Renal pelvis (tissue), 4 donors: Measurements from ENCODE around the gene BIRC5. TPM values are rescaled to one million over a fixed set of nuclear protein-coding genes. Genes with fewer than 3 reads are reported as not detected.
A peak's percentile ranks its signal among the peaks of the same experiment; 100 is the strongest.

Experiments used
- DNase-seq: peaks from one replicate; pipeline ENCODE4 v3.0.0-alpha.2; 2013
- polyA plus RNA-seq, 3 donors: library from polyadenylated mRNA; unstranded; fragments of 120-200 nt; gene quantifications; one replicate each; pipeline ENCODE4 v1.2.1, GENCODE V29; 2013; ENCODE audit not compliant: insufficient read length in 3 of 3

Gene BIRC5
- polyA plus RNA-seq, 3 donors = 26.5 to 32.4 (median 32.2) TPM

DNA sequence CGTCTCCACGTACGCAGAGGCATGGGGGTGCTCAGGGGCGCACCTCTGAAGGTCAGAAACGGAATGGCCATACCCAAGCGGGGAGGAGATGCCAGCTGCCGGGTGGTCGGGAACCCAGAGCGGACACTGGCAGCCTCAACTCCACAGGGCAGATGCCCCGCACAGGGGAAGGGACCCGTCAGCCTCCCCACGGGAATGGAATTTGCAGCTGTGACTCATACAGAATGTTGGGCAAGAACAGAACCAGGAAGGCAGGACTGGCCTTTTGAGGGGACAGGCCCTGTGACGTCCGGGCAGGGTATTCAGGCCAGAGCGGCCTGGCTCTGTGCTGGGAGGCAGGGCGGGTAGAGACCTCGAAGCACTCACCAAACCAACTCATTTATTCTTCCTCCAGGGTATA is 34.7 kb upstream of the BIRC5 start:
- no peak for DNase-seq

DNA sequence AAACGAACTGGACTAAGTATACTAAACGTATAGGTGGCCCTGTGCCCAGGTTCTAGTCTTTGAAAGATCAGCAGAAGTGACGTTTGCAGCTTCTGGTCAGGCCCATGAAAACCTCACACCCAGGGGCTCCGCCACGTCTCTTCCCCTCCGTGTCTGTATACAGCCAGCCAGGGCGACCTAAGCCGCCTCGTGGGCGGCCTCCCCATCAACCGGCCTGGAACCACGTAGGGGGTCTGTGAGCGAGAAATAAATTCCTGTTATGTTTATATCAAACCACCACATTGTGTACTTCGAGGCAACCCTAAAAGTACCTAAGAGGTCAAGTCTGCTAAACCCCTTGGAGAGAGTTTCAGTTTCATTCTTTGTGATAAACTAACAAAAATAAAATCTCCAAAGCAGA is 34.0 kb upstream of the BIRC5 start:
- DNase-seq = no peak

DNA sequence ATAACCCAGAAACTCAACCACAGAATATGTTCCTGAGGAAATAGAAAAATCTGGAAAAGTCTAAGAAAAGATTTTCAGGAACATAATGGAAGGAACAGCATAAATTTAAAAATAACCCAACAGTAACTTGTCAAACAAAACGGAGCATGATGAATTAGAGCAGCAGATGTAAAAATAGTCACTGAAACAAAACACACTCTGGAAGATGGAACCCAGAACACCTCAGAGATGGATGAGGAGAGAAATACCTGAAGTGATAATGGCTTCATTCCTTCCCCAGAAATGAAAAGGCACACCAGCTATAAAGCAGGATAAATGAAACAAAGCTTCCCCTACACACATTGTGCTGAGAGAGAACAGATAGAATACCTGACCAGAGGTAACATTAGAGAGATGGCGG is 33.5 kb upstream of the BIRC5 start:
- no peak for DNase-seq

DNA sequence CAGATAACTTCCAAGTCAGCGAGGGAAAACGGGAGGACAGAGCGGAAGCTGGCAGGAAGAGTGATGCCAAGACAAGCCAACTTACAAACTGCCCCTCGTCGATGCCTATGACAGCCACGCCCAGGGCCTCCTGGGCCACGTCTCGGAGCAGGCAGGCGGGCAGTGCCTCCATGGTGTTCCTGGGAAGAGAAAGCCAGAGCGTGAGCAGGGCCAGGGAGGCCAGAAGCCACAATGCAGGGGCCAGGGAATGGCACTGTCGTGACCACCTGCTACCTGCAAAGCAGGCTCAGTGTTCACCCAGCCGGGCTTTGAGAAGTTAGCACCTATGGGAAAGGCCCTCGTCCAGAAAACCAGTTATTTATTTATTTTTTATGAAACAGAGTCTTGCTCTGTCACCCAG is 31.5 kb upstream of the BIRC5 start:
- no peak for DNase-seq

DNA sequence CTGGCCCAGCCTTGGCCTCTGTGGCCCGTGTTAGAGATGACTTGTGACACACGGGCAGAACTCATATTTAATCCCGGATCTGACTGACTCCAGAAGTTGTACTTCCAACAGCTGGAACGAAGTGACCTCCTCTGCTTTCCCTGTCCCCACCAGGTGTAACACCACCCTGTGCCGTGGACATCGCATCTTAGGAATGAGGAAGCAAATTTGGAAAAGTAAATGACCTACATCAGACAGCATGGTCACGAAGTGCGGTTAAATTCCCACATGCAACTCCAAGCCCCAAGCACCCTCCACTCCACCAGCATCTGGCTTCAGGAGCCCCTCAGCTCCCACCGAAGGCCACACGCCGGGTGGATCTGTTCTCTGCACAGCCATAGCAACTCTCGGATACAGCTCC is 30.1 kb upstream of the BIRC5 start:
- no peak for DNase-seq

DNA sequence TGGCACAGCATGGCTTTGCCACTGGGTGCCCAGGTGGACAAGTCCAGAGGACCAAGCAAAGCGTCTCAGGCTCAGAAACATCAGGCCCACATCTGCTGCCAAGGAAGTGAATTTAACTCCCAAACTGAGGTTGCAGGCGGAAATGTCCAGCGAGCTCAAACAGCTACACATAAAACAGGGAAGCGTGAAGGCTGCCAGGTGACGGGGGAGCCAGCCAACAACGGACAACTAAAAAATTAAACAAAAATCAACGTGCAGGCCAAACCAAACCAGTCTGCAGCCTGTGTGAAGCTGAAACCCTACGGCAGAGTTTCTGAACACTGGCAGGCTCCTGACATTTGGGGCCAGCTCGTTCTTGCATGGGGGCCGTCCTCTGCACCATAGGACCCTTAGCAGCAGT is 29.7 kb upstream of the BIRC5 start:
- DNase-seq = no peak

DNA sequence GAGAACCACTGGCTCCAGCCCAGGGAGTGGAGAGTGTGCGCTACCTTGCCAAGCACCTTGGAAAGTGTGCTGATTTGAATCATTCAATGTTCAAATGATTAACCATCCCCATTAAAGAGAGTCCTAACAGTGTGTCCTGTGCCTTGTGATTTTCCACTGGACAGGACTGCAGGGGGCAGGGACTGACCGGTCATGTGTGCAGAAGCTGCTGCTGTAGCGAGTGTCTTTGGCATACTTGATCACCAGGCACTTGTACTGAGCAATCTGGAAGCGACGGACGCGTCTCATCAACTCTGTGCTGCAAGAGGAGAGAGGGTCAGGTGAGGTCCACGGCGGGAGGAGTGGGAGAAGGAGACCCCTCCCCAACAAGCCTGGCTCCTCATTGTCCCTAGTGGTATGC is 29.2 kb upstream of the BIRC5 start:
- no peak for DNase-seq

DNA sequence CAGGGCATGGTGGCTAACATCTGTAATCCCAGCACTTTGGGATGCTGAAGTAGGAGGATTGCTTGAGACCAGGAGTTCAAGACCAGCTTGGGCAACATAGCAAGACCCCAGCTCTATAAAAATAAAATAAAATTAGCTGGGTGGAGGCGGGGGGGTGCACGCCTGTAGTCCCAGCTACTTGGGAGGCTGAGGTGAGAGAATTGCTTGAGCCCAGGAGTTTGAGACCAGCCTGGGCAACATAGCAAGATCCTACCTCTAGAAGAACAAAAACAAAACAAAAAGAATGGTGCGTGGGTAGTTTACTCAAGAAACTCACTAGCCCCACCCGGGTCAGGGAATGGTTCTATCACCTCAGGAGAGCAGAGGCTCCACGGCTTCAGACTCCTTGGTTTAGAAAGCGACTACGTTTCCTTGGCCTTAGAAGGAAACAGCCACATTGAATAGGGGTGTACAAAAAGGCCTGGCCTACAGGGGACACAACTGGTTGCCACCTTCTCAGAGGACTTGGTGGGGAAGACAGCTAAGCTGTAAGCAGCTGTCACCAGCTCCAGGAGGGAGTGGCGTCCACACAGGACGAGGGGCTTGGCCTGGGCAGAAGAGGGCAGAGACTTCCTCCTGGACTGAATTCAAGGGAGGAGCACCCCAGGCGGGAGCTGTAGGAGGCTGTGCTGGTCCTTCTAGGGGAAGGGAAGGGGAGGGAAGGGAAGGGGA is 27.9 kb upstream of the BIRC5 start:
- no peak for DNase-seq

DNA sequence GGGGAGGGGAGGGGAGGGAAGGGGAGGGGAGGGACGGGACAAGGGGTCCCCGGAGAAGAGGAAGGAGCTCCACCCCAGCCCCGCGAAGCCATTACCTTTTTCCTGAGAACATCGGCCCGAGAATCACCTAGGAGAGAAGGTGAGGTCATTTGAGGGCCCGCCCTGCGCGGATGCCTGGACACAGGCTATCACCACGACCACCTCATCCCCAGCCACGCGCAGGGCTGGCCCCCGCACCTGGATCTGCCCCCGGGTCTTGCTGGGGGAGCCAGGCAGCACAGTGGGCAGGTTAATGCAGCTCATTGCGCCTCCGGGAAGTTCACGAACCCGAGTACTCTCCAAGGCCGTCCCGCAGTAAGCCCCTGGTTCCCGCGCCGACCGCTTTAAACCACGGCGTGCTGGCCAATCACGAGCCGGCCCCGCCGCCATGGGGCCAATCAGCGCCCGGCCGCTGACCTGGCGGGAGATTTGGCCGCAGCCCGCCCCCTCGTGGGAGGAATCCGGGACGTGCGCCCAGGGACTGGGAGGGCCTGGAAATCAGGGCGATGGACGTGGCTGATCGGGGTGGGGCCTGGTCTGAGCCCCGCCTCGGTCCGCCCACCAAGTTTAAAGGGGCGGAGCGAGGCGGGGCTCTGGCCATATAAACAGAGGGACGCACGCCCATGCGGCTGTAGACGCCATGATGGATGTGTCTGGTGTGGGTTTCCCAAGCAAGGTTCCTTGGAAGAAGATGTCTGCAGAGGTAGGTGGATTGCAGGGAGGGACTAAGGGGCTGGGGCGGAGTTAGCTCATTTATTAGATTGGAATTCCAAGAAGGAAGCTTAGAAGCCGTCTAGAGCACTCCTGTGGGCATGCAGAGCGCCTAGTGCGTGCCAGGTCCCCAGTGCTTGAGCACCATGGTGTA is 27.1 kb upstream of the BIRC5 start, which contains the start of the genes AFMID and TK1:
Gene AFMID (plus strand): TSS at position 671 of the 904 bp plus-strand sequence. CDS start 9 bp downstream, at position 680.
Gene TK1 (minus strand): TSS at position 361 of the 904 bp plus-strand sequence. CDS start 58 bp downstream, at position 303.
- DNase-seq = peak; percentile 97

DNA sequence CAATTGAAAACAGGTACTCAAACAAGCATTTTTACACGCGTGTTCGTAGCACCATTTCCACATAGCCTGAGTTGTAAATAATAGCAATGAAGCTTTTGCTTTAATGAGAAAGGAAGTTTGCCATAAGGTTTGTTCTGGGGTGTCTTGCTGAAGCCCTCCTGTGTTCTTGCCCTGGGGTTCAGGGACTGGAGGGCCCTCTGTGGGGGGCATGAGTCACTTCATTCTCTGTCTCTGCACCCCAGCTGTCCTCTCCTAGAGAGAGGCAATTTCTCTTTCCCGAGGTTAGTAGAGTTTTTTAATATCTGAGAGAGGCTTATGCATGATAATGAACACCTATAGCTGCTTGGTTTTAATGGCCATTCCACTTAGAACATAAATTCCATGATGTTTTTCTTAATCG is 17.3 kb upstream of the BIRC5 start:
- DNase-seq = no peak

DNA sequence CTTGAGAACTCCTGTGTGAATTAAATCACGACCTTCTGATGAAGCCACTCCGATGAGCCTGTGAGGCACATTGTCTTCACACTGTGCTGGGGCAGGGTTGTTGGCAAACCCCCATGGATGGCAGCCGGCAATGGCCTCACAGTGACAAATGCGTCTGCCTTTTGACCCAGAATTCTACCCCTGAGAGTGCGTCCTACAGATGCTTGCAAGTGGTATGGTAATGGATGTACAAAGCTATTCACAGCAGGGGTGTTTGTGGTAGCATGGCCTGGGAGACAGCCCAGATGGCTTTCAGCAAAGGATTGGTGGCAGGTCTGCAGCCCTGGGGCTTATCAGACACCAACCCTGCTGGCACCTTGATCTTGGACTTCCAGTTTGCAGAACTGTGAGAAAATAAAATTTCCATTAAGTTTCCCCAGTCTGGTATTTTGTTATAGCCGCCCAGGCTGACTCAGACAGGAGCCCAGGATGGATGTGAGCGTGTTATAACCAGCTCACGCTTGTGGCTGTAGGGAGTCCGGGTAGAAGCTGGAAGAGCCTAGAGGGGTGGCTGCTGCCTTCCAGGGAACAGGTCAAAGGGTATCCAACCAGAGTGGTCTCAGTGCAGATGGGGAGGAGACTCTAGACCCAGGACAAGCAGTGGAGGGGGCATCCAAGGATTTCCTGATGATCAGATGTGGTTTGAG is 16.8 kb upstream of the BIRC5 start:
- DNase-seq = no peak

DNA sequence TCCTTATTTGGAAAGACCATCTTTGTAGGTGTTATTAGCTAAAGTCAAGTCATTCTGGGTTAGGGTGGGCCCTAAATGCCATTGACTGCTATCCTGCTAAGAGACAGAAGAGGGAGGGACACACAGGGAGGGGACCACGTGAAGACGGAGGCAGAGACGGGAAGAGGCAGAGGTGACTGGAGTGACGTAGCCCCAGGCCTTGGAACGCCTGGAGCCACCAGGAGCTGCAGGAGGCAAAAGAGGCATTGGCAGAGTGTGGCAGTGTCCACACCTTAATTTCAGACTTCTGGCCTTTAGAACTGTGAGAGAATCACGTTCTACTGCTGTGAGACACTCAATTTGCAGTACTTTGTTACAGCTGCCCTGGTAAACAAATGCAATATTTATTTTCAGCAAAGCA is 13.6 kb upstream of the BIRC5 start:
- no peak for DNase-seq

DNA sequence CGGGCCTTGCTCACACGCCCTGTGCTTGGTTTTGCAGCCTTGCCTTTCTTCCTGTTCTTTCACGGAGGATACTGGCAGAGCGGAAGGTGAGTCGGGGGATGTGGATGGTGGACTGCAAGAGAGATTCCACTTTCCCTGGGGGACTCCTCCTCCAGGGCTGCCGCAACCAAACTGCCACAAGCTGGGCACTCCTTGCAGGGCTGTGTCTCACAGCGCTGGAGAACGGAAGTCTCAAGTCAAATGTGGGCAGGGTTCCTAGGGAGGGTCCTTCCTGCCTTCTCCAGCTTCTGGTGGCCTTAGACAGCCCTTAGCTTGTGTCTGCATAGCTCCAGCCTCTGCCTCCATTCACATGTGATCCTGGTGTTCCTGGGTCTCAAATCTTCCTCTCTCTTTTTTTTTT is 11.4 kb upstream of the BIRC5 start:
- no peak for DNase-seq

DNA sequence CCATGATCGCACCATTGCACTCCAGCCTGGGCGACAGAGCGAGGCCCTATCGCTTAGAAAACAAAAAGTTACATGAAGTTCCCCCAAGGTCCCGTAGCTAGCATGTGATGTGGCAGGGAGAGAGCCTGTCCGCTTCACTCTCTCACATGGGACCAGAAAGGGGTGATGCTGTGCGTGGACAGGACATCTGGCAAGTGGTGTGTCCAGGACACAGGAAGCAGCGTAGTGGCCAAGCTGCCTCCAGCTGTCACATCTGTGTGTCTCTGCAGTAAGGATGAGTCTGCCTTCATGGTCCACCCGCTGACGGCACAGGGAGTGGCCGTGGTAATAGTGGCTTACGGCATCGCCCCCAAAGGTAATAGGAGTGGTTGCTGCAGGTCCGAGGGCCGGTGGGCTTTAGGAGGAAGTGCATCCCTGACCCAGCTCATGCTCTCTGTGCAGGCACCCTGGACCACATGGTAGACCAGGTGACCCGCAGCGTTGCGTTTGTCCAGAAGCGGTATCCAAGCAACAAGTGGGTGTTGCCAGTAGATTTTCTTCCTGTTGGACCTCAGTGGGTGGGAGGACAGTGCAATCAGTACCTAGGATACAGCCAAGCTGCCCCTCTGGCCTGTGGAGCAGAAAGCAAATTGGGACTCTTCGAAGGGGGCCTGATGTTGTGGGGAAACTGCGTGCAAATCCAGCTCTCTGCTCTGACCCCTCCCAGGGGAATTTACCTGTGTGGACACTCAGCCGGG is 9.5 kb upstream of the BIRC5 start:
- no peak for DNase-seq

DNA sequence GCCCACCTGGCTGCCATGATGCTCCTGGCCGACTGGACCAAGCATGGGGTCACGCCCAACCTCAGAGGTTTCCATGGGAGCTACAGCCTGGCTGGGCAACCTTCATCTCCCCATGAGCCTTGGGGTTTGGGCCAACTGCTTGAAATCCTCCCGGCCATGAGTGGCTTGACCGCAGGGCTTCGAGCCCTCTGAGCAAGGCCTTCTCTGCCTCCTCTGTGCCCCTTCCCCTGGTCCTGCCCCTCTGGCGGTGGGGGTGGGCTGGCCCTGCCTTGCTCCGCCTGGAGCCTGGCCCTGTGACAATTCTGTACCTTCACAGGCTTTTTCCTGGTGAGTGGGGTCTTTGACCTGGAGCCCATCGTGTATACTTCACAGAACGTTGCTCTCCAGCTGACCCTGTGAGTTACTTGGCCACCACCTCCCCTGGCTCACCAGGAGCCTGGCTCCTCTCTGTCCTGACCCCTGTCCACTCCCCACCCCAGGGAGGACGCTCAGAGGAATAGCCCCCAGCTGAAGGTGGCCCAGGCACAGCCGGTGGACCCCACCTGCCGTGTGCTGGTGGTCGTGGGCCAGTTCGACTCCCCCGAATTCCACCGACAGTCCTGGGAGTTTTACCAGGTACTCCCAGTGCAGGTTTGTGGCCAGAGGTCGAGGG is 8.8 kb upstream of the BIRC5 start:
- DNase-seq = no peak

DNA sequence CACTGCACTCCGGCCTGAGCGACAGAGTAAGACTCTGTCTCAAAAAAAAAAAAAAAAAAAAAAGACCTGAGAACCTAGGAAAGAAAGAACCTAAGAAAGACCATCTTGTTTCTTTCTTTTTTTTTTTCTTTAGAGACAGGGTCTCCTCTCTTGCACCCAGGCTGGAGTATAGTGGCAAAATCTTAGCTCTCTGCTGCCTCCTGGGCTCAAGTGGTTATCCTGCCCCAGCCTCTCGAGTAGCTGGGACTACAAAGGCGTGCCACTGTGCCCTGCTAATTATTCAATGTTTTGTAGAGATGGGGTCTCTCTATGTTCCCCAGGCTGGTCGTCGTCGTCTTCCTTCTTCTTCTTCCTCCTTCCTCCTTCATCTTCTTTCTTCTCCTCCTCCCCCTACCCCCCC is 7.8 kb upstream of the BIRC5 start:
- DNase-seq = no peak

DNA sequence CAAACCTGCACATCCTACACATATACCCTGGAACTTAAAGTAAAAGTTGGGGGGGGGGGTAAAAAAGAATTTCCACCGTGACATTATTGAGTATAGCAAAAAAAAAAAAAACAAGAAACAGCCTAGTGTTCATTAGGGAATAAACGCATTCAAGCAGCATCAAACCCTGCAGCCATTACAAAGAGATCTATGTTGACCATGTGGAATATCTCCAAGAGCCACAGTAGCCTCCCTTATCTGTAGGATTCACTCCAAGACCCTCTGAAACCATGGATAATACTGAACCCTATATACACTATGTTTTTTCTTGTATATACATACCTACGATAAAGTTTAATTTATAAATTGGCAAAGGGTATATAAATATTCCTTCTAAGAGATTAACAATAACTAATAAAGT is 5.6 kb upstream of the BIRC5 start:
- DNase-seq = no peak

DNA sequence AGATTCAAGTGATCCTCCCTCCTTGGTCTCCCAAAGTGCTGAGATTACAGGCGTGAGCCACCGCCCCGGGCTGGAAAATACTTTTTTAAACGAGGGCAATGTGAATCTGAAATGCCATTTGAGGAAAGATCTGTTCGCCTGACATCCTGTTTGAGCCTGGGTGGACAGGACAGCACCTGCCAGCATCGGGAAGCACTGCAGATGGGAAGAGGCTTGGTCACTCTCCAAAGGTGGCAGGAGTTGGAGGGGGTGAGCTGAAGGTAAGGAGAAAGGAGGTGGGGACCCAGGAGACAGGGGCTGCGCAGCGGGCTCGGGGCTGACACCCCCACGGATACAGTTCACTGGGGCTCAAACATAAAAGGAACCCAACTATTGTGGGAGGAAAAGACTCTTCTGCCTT is 3.9 kb upstream of the BIRC5 start:
- no peak for DNase-seq

DNA sequence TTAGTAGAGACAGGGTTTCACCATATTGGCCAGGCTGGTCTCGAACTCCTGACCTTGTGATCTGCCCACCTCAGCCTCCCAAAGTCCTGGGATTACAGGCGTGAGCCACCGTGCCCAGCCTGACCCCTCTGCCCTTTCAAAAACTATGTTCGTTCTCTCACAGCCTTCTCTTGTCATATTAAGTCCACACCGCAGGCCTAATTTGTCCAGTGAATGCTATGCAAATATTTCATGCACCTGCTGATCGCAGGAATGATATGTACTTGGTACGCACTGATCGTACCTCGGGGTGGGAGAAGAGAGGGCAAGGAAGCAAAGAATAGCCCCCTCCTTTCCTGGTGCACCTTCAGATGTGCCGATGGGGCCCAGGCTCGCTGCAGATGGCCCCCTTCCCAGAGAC is 3.0 kb upstream of the BIRC5 start:
- no peak for DNase-seq

DNA sequence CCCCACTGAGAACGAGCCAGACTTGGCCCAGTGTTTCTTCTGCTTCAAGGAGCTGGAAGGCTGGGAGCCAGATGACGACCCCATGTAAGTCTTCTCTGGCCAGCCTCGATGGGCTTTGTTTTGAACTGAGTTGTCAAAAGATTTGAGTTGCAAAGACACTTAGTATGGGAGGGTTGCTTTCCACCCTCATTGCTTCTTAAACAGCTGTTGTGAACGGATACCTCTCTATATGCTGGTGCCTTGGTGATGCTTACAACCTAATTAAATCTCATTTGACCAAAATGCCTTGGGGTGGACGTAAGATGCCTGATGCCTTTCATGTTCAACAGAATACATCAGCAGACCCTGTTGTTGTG is 631 bp downstream of the BIRC5 start:
- no peak for DNase-seq

DNA sequence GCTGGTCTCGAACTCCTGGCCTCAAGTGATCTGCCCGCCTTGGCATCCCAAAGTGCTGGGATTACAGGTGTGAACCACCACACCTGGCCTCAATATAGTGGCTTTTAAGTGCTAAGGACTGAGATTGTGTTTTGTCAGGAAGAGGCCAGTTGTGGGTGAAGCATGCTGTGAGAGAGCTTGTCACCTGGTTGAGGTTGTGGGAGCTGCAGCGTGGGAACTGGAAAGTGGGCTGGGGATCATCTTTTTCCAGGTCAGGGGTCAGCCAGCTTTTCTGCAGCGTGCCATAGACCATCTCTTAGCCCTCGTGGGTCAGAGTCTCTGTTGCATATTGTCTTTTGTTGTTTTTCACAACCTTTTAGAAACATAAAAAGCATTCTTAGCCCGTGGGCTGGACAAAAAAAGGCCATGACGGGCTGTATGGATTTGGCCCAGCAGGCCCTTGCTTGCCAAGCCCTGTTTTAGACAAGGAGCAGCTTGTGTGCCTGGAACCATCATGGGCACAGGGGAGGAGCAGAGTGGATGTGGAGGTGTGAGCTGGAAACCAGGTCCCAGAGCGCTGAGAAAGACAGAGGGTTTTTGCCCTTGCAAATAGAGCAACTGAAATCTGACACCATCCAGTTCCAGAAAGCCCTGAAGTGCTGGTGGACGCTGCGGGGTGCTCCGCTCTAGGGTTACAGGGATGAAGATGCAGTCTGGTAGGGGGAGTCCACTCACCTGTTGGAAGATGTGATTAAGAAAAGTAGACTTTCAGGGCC is 5.5 kb downstream of the BIRC5 start:
- no peak for DNase-seq
